Dermis blood vessel endothelial cell (primary cell): ENCODE data around the gene AK9. TPM values are rescaled to one million over a fixed set of nuclear protein-coding genes. Genes with fewer than 3 reads are reported as not detected.
"Not testable (repeated sequence)": the region's sequence is repeated elsewhere in the genome, so short reads cannot be mapped to it uniquely, and the experiment has no call there.

Source experiments
- DNase-seq: peaks from one replicate; pipeline ENCODE4 v3.0.0; 2010
- total RNA-seq: library from RNA; depleted of rRNA; stranded (reverse); fragments of >200 nt; gene quantifications from 2 replicates; pipeline ENCODE4 v1.2.3, GENCODE V29; 2014

AK9 gene
- total RNA-seq, 1 donor from 2014 or later, result 13.1 TPM

GRCh38 chr6:109478222-109478805 is 212.7 kb downstream of the AK9 start:
- DNase-seq, result no peak

GRCh38 chr6:109477725-109478124 is 213.3 kb downstream of the AK9 start:
- DNase-seq, result no peak

GRCh38 chr6:109477184-109477583 is 213.8 kb downstream of the AK9 start:
- no peak for DNase-seq

DNA sequence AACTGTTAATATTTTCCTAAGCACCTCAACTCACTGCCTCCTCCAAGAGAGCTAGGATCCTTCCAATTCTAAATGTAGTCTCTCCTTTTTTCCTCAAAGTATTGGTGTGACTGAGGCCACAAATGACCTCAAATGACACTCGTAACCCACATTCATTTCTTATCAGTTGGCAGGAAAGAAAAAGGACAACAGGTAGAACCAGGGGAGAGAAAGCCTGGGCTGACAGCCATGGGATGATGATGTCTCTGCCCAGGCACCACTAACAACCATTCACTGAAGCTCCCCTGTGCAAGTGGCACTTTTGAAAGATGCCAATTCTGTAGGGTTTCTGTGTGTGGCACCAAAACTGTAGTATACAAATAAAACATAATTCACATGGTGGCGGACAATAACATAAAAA is 215.4 kb downstream of the AK9 start:
- no peak for DNase-seq

DNA sequence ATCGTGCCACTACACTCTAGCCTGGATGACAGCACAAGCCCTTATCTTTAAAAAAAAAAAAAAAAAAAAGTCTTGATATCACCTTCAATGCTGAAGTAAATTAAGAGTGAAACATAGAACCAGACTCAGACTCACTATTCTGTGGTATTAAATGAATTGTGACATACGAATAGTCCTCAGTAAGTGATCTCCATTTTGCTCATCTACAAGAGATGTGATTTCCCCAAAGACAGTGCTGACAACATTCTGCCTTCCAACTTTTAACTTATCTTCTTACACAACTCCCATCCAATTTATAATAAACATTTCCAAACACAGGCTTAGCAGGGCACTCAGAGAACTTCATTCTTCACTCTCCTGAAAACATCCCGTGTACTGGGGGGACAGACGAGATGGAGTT is 216.0 kb downstream of the AK9 start:
- DNase-seq, result no peak

DNA sequence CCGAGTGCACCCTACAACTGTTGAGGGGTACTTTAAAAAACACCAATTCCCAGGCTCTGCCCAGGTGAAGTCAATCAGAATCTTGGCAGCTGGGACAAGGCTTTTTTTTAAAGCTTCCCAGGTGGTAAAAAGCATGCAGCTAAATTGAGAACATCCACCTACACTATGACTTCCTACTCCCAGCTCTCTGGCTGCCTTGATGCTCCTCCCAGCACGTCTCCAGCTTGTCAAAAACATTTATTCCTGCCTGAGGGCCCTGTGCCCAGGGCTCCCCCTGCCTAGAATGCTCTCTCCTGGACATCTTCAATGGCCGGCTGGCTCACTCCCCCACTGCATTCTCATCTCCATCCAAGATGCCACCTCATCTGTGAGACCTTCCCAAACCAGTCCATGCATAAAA is 217.9 kb downstream of the AK9 start:
- DNase-seq, result no peak

GRCh38 chr6:109472132-109472995 is 218.6 kb downstream of the AK9 start:
- no peak for DNase-seq

GRCh38 chr6:109471105-109471810 is 219.7 kb downstream of the AK9 start:
- no peak for DNase-seq

DNA sequence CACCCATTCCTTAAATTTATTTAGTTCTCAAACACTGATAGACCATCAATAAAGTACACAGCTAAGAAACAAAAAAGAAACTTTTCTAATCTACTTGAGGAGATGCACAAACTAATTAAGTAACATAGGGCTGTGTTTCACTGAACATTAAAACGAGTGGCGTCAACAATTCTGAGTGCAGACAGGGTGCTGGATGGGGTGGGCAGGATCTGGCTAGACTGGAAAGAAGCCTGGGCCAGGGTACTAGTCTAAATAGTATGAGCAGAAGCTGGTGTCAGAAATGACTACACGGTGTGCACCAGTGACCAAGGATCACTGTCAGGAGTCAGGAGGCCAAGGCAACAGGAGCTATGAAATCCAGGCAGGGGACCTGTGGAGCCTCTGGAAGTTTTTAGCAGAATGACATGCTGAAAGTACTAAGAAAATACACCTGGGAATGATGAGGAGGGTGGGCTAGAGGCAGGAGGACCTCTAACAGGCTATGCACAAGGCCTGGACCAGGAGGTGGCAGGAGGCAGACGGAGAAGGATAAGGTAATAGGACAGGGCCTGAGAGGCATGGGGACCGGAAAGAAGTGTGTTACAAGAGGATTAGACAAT is 221.3 kb downstream of the AK9 start:
- DNase-seq, result no peak

- no peak for DNase-seq
These were observed 223.3 kb downstream of the AK9 start for GRCh38 chr6:109467696-109468095.

DNA sequence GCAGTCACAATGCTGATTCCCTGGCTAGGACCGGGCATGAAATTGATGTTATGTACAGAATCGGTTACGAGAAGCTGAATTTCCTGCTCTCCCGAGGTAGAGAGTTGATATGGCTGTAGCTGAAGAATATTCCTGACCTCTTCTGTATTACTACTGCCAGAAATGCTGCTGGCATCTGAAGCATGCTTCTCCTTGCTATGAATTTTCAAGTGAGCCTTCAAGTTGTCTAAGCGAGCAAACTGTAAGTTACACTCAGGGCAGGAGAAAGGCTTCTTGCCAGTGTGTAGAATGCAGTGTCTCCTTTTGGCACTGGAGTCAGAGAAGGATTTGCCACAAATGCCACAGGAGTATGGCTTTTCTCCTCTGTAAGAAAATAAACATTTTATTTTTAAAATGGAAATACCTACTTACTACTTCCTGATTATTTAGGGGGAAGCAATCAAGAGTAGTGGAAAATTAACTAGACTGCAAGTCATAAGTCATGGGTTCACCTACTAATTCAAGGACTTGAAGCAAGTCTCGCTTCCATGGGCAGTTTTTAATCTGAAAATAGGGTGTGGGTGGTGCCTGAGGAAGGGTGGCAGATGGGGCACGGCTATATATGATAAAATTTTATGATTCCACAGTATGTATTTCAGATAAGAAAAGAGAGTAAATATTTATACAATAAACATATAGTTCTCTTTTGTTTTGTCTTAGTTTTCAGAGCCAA is 224.6 kb downstream of the AK9 start:
- no peak for DNase-seq

DNA sequence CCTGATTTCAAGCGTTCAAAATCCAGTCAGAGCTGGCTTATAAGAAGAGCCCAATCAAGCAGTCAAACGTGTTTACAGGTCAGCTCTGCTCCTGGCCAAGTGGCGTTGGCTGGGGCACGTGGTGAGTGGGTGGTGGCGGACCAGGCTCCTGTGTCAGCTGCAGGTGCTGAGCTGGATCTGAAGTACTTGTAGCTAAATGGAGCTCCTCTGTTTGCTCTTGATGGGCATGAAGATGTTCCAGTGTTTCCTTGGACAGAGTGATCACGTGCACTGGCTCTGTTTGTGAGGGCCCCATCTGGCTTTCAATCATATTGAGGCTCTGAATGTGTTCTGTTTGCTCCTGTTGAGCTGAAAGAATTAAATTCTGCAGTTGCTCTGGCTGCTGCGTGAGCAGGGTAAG is 225.2 kb downstream of the AK9 start:
- no peak for DNase-seq

DNA sequence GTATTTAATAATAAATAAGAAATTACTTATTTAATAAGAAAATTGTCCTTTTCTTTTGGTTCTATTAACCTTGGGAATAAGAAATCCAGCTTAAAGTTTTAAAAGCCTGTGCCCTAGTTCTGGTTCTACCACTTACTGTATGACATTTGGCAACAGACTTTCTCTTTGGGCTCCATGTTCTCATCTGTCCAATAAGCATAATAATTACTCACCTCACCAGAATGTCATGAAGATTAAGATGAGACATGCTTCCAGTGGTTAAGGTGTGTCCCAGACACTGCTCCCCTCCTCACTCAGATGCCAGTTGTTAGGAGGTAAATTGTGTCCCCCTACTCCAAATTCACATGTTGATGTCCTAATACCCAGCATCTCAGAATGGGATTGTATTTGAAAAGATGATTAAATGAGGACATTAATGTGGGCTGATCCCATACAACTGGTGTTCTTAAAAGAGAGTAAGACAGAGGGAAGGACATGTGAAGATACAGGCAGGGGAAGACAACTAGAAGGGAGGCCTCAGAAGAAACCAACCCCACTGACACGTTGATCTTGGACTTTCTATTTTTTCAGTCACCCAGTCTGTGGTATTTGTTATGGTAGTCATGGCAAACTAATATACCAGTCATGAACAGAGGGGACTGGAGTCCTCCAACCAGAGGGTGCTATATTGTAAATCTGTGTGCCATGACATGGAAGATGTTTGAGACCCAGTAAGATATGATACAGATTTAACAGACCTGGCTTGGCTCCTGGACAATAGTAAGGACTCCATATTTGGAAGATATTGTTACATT is 229.1 kb downstream of the AK9 start:
- DNase-seq, result no peak

- DNase-seq, result not testable (repeated sequence)
These were observed 229.8 kb downstream of the AK9 start for GRCh38 chr6:109461205-109461604.

DNA sequence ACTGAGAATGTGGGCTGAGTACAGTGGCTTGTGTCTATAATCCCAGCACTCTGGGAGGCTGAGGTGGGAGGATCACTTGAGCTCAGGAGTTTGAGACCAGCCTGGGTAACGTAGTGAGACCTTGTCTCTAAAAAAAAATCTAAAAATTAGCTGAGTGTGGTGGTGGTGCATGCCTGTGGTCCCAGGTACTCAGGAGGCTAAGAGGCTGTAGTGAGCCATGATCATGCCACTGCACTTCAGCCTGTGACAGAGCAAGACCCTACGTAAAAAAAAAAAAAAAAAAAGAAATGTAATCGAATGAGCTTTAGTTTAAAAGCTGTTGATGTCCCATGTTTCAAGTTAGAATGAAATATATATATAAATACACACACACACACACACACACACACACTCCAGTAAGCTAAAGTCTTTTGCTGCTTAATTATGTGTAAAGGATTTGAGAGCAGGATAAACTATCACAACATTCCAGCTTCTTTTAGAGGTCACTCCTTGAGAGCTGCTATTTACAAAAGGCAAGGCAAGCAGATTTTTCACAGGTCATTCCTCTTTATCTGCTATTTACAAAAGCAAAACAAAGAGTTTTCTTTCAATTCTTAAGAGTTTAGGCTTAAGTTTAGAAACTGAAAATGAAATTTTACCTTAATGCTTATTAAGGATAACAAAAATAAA is 230.7 kb downstream of the AK9 start:
- no peak for DNase-seq

DNA sequence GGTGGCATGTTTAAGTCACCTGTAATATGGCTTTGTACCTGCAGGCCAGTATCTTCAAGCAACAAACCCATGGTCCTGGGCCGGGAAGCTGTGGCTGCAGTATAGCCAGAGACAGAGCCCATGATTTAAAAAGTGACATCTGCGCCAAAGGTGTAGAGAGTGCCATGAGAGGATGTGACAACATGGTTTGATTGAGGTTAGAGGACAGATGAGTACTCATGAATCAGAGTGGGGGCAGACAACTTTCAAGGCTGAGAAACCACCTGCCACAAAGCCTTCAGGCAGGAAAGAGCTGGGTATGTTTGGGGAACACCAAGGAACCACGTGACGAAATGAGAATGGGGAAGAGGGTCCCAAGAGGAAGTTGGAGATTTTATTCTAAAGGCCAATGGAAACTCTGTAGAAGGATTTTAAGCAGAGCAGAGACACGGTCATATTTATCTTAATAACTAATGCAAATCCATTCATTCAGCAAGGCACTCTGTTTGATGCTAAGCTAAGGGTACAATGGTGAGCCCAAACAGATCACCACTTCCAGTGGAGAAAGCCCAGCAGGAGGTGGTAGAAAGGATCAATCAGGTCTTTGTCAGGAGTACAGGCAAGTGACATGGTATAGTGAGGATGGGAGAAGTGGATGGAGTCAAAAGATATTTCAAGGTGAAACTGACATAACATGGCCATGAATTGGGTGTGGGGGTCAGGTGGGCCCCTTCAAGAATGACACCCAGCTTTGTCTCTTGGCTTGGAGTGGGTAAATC is 232.0 kb downstream of the AK9 start:
- no peak for DNase-seq

- no peak for DNase-seq
These were observed 233.4 kb downstream of the AK9 start for GRCh38 chr6:109457562-109457996.

DNA sequence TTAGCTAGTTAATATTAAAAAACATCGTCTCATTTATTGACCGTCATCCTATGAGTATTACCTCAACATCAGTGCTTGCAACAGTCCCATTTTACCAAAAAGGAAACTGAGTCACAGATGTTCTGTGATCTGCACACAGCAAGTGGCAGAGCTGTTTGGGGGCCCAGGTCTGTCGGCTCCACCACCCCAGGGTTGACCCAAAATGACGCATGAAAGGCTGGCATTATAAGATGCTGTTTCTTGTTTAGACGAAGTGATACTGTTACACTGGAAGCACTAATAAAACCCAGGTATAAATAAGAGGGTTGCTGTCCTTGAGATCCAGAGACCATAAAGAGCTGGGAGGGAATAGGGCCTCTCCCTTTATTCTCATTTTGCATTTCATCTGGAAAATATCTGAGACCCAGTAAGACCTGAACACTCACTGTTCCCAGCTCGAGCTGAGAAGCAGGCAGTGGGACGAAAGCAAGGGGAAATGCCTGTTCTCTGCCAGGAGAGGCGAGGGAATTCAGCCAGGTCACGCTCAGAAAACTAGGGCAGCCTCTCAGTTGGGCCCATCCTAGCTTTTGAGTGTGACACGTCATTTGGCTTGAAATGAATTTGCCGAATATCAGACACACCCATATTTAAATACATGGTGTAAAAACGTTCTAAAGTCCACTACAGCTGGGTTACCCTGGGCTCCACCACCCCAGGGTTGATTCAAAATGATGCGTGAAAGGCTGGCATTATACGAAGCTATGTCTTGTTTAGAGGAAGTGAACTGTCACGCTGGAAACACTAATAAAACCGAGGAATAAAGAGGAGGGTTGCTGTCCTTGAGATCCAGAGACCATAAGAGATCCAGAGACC is 234.1 kb downstream of the AK9 start:
- peak; percentile 28 for DNase-seq

DNA sequence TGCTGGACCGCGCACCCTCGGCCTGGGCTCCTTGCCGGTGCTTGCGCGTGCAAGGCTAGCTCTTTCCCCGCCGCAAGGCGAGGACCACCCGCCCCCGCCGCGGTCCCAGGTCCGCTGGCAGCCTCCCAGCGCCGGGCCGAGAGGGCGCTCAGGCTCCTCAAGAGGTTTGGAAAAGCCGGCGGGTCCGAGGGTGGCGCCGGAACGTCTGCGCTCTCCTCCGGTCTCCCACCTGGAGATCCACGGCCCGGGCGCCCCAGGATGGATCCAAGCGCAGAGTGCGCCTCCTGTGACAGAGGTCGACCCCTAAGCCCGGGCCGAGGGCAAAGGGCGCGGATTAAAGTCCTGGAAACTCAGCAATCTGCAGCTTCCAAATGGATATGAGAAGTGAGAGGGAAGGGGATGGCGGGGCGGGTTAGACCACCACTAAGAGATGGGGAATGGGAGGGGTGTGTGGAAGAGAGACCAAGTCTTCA is 234.9 kb downstream of the AK9 start:
- DNase-seq, result no peak
